ENCODE data around the gene FOXN4.

DNA sequence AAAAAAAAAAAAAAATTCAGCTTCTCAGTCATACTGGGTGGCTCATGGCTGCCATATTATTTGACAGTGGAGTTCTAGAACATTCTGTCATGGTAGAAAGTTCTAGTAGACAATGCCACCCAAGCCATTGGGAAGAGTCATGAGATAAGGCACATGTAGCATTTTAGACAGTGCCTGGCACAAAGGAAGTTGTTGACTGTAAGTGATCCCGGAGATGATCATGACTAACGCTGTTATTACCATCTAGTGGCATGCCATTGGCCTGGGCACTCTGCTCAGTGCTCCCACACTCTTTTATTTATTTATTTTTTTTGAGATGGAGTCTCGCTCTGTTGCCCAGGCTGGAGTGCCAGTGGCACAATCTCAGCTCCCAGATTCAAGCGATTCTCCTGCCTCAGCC is 80.4 kb downstream of the FOXN4 start:
- TF ChIP-seq, protein P1, sequence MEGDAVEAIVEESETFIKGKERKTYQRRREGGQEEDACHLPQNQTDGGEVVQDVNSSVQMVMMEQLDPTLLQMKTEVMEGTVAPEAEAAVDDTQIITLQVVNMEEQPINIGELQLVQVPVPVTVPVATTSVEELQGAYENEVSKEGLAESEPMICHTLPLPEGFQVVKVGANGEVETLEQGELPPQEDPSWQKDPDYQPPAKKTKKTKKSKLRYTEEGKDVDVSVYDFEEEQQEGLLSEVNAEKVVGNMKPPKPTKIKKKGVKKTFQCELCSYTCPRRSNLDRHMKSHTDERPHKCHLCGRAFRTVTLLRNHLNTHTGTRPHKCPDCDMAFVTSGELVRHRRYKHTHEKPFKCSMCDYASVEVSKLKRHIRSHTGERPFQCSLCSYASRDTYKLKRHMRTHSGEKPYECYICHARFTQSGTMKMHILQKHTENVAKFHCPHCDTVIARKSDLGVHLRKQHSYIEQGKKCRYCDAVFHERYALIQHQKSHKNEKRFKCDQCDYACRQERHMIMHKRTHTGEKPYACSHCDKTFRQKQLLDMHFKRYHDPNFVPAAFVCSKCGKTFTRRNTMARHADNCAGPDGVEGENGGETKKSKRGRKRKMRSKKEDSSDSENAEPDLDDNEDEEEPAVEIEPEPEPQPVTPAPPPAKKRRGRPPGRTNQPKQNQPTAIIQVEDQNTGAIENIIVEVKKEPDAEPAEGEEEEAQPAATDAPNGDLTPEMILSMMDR (IDR thresholded peaks at IDR 0.05; ENCODE audit: poor library complexity, severe bottlenecking), result no peak
- TF ChIP-seq EP300 (conservative IDR thresholded peaks at IDR 0.05; ENCODE audit: poor library complexity, severe bottlenecking) (no peak), EZH2 (IDR thresholded peaks at IDR 0.05; ENCODE audit: borderline replicate concordance, insufficient read depth, low read length, poor library complexity, severe bottlenecking) (no peak), RAD21 (conservative IDR thresholded peaks at IDR 0.05) (no peak), POLR2AphosphoS5 (IDR thresholded peaks at IDR 0.05) (no peak), TAF1 (IDR thresholded peaks at IDR 0.05; ENCODE audit: low read depth) (no peak), SMC3 (conservative IDR thresholded peaks at IDR 0.05; ENCODE audit: poor library complexity) (no peak), MXI1 (conservative IDR thresholded peaks at IDR 0.05; ENCODE audit: poor library complexity, severe bottlenecking) (no peak)

Data from neural cell (in vitro differentiated cells).